GM12875 (cell line): Measurements from ENCODE around the gene ARHGEF10L.

Experiments
- H3K4me3 ChIP-seq: one replicate; pipeline ENCODE4 v1.5.1; 2011; ENCODE audit warnings: low read depth, low read length, control low read depth
- TF ChIP-seq, protein P1 (sequence below): IDR thresholded peaks from 2 replicates; pipeline ENCODE4 v1.5.1; 2011; ENCODE audit warnings: low read depth, mild to moderate bottlenecking, control low read depth, inconsistent platforms, low read length, moderate library complexity, borderline replicate concordance; ENCODE audit not compliant: insufficient read depth

The ARHGEF10L gene

DNA sequence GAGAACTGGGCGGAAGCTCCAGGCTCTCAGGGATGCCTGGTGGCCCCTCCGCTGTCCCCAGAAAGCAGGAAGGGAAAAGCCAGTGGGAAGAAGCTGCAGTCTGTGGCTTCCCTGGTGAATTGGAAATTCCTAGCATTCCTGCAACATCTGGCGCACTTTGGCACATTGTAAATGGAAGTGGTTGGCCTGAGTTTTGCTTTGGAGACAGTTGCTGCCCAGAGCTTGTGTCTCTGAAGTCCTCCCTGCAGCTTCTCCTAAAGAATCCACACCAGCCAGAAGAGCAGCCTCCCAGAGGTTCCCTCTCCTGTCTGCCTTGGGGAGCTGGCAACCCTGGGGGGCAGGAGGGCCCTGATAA, 48.2 kb downstream of the ARHGEF10L start:
- no peak overlapping the region for H3K4me3 ChIP-seq
- TF ChIP-seq, protein P1, sequence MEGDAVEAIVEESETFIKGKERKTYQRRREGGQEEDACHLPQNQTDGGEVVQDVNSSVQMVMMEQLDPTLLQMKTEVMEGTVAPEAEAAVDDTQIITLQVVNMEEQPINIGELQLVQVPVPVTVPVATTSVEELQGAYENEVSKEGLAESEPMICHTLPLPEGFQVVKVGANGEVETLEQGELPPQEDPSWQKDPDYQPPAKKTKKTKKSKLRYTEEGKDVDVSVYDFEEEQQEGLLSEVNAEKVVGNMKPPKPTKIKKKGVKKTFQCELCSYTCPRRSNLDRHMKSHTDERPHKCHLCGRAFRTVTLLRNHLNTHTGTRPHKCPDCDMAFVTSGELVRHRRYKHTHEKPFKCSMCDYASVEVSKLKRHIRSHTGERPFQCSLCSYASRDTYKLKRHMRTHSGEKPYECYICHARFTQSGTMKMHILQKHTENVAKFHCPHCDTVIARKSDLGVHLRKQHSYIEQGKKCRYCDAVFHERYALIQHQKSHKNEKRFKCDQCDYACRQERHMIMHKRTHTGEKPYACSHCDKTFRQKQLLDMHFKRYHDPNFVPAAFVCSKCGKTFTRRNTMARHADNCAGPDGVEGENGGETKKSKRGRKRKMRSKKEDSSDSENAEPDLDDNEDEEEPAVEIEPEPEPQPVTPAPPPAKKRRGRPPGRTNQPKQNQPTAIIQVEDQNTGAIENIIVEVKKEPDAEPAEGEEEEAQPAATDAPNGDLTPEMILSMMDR: no peak

DNA sequence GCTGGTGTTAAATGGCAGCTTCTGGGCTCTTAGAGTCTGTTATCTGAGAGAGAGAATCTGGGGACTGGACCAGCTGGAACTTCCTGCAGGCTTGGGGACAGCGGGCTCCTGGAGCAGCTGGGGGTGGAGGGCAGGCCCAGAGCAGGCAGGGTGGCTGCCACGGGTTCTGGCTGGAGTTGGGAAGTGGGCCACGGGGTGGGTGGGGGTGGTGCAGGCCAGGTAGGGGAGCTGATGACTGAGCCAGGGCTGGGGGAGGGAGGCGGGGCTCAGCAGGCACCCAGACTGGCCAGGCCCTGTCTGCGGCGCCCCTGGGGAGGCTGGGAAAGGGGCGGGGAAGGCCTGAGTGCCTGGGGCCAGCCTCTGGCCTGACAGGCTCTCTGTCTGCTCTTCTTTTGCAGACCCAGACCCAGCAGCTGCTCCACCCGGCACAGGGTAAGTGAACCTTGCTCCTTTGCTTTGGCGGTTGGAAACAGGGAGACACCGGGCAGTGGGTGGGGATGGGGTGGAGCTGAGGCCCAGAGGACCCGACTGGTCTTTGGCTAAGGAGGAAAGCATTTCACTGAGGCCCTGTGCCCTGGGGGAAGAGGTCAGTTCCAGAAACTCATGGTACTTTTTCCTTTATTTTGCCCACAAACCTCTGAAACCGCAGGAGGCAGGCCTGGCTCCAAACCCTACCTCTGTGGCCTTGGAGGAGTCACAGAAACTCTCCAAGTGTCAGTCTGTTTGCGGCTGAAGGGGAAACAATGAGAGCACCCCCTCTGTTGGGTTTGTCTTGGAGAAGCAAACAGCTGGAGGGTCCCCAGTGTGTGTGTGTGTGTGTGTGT, 48.8 kb downstream of the ARHGEF10L start:
- no peak overlapping the region for H3K4me3 ChIP-seq

DNA sequence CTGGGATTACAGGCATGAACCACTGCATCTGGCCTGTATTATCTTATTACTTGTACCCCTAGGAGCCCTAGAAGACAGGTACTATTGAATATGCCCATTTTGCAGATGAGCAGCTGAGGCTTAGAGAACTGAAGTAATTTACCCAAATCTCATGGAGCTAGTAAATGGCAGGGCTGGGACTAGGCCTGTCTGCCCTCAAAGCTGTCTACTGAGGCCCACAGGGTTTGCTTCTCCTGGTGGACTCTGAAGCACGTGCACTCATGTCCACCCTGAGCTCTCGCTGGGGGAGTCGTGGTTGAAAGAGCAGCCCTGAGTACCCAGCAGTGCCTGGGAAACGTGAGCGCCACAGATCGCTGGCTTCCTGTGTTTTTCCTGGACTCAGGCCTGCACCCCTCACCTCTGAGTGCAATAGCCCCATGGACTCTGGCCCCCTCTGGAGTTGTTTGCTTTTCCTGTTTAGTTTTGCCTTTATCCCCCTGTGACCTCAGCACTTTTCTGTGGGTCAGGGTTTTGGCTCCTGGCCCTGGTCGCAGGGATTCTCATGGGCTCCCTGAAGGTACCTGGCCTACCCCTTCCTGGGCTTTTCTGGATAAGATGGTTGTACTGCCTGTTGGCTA, 52.4 kb downstream of the ARHGEF10L start:
- H3K4me3 ChIP-seq: no peak overlapping the region

More for the DNA sequence above, 48.8 kb downstream of the ARHGEF10L start:
- TF ChIP-seq, protein P1: no peak

DNA sequence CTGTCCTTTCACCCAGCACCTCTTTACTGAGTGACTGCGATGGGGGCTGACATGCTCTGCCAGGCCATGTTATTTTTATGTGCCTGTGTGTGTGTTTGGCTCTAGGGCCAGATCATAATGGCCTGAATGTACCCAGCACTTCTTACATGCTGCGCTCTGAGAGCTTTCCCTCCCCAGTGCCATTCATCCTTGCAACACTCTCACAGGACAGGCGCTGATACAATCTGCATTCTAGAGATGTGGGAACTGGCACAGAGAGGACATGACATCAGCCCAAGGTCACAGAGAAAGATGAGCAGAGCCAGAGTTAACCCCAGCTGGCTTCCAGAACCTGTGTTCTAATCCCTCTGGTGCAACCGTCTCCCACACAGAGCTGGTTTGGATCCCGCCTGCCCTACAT, 54.5 kb downstream of the ARHGEF10L start:
- no peak overlapping the region for H3K4me3 ChIP-seq

More for the DNA sequence above, 52.4 kb downstream of the ARHGEF10L start:
- TF ChIP-seq, protein P1: no peak

DNA sequence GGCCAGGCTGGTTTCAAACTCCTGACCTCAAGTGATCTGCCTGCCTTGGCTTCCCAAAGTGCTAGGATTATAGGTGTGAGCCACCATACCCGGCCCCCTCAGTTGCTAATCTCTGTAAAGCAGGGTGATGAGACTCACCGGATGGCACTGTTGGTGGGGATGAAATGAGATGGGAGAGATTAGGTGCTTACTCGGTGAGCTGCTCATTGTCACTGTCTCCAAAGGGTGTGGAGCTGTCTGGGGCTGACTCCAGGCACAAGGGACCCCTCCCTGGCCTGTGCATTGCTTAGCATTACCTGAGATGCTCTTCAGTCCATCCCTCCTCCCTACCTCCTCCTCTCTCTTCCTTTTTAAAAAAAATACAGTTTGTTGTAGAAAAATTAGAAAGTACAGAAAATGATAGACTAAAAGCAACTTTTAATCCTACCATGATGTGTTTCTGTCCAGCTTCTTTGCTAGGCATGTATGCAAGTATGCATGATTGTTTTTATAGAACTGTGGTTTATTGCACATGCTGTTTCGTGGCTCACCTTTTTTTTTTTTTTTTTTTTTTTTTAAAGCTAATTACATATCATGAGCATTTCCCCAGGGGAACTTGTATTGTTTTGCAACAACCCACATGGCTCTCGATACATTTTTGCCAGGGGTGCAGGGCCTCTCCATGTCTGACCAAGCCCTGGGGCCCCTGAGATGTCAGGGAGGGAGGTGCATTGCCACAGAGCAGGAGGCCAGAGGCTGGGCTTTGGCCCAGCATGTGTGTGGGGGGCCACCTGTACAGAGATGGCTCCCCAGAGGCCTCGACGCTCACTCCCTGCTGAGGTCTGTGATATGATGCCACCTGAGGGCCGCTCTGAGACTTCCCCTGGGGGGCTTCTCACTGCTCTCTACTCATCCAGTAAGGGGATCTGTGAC, 55.4 kb downstream of the ARHGEF10L start:
- TF ChIP-seq, protein P1: no peak
- H3K4me3 ChIP-seq: no peak overlapping the region

More for the DNA sequence above, 54.5 kb downstream of the ARHGEF10L start:
- TF ChIP-seq, protein P1: no peak

DNA sequence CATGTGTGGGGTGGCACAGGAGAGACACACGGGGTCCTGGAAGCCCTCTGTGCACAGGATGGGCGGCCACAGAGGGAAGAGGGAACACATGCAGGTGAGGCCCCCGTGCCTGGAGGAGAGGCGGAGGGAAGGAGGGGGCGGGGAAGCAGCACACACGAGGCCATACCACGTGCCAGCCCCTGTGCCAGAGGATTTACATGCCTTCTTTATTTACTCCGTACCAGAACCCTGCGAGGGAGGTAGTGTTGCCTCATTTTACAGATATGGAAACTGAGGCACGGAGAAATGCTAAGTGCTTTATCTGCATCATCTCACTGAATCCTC, 56.1 kb downstream of the ARHGEF10L start:
- TF ChIP-seq, protein P1: no peak

DNA sequence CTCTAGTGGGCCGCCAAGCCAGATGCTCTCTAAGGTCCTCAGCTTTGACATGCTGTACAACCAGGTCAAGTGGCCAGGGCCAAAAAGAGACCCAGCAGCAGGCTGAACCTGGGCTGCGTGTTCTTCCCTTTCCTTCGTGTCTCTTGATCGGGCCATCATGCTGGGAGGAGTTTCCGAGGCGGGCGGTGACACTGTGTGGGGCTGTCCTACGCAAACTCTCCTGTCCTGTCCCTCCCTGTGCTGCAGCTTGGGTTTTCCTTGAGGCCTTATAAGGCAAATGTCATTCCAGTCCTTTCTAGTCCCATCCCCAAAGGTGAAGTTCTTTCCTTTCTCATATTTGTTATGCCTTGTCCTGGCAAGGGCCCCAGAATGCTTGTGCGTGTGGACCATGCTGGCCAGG, 56.7 kb downstream of the ARHGEF10L start:
- no peak overlapping the region for H3K4me3 ChIP-seq
- TF ChIP-seq, protein P1: no peak

More for the DNA sequence above, 56.1 kb downstream of the ARHGEF10L start:
- no peak overlapping the region for H3K4me3 ChIP-seq
